GM18870 (cell line): ENCODE data around the gene SLC2A4RG.

Experiments used
- ATAC-seq: cut with Tn5 transposase; IDR thresholded peaks from one replicate; pipeline ENCODE4 v1.9.1; 2021; ENCODE audit warnings: moderate library complexity; ENCODE audit not compliant: unreplicated experiment

Gene SLC2A4RG

DNA sequence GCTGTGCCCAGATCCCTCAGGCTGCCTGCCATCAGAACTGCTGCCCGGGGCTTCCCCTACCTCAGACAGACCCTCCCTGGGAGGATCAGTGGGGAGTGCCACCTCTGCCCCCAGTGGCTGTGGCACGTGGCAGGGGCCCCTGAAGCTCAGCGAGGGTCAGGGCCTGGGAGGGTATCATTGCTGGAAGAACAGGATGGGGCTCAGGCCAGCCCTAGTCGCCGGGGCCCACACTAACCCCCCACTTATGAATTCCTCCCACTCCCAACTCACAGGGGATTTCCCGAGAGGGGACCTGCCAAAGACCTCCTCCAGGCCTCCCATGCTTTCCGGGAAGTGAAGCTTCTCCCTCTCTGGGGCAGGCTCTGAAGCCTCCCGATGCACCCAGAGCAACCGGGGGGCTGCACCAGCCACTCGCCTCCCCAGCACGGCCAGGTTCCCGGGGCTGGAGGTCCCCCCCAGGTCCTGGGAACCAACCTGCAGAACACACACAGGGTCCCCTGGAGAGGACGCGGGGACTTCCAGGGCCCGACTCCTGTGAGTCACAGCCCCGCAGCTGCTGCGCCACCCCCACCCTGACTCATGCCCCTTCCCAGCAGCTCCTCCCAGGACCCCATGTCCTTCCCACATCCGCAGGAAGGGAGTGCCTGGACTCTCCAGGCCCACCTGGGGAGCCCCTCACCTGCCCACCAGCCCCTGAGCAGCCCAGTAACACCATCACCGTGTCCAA is 40.7 kb upstream of the SLC2A4RG start:
- ATAC-seq = no peak

GRCh38 chr20:63699466-63700198 is 39.9 kb upstream of the SLC2A4RG start:
- ATAC-seq = no peak

- no peak for ATAC-seq
Observed at GRCh38 chr20:63700199-63701050, 39.2 kb upstream of the SLC2A4RG start.

DNA sequence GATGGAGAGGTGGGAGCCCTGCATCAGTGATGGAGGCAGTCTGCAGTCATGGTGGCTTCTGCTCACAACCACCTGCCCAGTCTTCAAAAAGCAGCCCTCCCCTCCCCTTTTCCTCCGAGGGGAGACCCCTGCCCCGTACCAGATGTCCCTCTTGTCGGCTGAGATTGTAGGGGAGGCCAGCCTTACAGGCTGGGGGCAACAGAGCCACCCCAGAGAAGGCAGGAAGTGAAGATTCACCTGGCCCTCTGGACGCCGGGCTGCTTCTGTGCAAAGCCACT is 38.6 kb upstream of the SLC2A4RG start:
- ATAC-seq = no peak

DNA sequence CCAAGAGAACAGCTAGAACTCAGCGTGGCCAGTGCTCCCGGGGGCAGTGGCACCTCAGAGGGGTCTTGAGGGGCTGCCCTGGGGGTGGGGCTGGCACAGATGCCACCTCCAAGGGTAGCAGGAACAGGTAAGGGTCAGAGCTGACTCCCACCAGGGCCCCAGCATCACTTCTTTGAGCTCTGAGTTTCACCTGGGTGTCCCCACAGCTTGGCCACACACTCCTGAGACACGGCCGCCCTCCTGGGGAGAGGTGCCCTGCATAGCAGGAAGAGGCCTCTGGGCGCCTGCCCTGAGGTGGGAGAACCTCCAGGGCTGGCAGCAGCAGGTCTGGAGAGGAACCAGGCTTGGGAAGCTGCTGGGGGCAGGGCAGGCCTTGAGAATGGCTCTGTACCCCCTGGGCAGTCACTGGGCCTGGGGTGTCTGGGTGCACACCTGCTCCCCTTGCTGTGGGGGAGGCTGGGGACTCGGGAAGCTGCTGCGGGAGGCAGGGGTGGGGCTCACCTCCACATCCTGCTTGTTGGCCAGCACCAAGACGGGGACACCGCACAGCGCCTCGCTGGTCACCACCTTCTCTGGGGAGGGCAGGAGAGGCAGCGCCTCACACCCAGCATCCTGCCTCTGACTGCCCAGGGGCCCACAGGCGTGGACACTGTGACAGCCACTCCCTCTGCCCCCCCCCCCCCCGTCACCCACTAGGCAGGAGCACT is 38.1 kb upstream of the SLC2A4RG start:
- no peak for ATAC-seq

GRCh38 chr20:63702036-63702665 is 37.4 kb upstream of the SLC2A4RG start:
- ATAC-seq = no peak

GRCh38 chr20:63702751-63703470 is 36.7 kb upstream of the SLC2A4RG start:
- ATAC-seq = no peak

- no peak for ATAC-seq
Observed at GRCh38 chr20:63703471-63703975, 36.1 kb upstream of the SLC2A4RG start.

DNA sequence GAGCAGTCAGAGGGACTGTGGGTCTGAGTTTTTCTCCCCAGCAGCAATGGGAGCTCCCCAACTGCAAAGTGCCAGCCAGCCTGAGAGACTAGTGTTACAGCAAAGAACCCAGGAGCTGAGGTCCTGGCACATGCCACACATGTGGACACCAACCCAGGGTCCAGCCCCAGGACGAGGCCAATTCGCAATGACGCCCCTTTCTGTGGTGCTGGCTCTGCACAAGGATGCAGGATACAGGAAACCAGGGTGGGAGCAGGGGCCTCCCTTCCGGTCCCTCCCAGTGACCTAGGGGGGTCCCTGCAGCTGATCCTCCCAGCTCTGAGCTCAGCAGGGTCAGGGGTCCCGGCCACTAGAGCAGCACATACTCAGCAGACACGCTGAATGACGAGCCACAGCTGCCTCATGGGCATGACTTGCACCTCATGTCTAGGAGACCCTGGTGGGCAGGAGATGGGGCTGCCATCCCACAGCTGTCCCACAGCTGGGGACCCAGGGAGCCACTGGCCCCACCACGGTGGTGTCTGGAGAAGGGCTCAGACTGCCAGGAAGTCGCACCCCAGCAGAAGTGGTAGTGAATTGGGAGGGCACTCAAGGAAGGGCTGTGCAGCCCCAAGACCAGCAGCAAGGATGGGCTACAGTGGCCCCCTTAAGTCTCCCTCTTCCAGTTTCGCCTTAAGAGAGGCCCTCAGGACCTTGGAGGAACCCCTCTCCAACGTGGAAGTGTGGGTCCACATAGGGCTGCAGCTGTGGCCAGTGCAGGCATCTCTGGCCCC is 35.4 kb upstream of the SLC2A4RG start:
- ATAC-seq = no peak

DNA sequence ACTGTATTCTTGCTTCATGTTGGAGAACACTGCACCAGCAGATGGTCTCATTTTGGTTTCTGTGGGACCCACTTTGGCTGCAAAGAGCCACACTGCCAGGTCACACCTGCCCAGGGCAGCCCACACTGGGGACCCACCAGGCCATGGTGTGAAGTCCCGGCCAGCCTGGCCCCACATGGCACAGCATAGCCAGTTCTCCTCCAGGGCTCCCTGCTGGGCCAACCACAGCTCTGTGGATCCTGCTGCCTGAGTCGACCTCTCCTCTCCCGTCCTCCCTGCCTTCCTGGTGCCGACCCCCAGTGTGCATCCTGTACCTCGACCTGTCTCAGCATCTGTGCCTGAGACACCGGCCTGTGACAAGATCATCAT is 34.8 kb upstream of the SLC2A4RG start:
- ATAC-seq = no peak

DNA sequence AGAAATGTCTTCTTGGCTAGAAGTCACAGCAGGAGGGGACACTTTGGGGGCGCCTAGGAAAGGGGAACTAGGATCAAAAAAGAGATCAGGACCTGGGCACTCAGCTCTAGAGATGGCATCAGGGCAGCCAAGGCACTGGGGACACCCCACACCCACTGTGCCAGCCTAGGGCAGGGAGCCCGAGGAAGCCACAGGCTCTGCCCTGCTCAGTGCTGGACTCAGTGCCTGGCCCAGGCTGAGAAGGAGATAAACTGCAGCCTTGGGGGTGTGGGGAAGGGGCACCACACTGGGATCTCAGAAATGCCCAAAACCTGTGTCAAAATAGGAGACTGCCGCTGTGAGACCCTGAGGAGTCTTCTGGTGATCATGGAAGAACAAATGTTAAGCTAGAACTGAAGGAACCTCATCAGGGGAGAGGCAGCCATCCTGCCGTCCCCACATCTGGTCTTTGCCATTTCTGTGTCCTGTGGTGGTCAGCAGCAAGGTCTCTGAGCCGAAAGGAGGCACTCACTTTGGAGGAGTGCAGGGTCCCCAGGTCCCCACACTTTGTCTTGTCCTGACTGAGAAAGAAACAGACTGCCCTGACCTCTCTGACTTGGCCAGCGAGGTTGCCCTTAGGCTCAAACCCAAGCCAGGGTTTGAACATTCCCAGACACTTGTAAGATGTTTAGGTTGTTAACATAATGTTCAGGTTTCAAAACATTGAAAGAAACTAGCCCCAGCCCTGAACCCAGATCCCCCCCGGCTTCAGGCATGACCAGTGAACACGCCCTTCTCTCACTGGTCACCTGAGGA is 34.1 kb upstream of the SLC2A4RG start:
- ATAC-seq = no peak

GRCh38 chr20:63706027-63706695 is 33.4 kb upstream of the SLC2A4RG start:
- ATAC-seq = no peak

- no peak for ATAC-seq
Observed at GRCh38 chr20:63706852-63707557, 32.6 kb upstream of the SLC2A4RG start.

DNA sequence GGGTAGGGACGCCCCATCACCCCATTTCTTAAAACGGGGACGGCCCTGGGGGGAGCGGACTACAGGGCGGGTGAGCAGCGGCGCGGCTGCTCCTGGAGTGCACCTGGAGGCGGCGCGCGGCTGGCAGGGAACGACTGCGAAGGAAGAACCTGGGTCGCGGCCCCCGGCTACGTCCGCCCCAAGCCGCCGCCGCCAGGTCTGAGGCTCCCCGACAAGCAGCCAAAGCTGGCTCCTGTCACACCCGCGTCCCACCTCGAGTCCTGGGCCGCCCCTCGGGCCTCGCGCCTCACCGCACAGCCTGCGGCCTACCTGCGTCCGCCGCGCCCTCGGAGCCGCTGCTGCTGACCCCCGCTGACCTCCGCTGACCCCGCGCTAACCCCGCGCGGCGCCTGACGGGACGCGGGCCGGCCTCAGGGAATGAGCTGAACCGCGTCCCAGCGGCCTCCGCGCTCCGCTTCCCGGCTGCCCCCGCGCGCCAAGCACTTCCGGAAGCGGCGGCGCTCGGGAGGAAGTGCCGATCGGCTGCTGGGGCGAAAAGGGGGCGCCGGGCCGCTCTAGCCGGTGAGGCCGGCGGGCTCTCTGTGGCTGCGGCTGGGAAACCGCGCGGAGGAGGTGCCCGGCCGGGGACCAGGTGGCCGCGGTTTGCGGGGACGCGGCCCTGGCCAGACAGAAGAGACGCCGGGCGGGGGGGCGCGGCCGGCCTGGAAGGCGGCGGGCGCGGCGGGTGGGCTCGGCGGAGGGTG is 31.8 kb upstream of the SLC2A4RG start, which contains the start of the genes ARFRP1 and ZGPAT:
ARFRP1 (minus strand) TSS at position 419 of the 743 bp plus-strand sequence. CDS start 885 bp downstream, outside the sequence.
ZGPAT (plus strand) TSS at position 482 of the 743 bp plus-strand sequence. CDS start 542 bp downstream, outside the sequence.
- ATAC-seq = no peak

- ATAC-seq = no peak
Observed at GRCh38 chr20:63708301-63709148, 31.1 kb upstream of the SLC2A4RG start.
